GM21390 (cell line): ENCODE results near the gene CLINT1.
"Not testable (repeated sequence)": the region's sequence is repeated elsewhere in the genome, so short reads cannot be mapped to it uniquely, and the experiment has no call there.

Experiments used
- ATAC-seq: cut with Tn5 transposase; IDR thresholded peaks from one replicate; pipeline ENCODE4 v1.9.1; 2021; ENCODE audit not compliant: unreplicated experiment

CLINT1 gene

DNA sequence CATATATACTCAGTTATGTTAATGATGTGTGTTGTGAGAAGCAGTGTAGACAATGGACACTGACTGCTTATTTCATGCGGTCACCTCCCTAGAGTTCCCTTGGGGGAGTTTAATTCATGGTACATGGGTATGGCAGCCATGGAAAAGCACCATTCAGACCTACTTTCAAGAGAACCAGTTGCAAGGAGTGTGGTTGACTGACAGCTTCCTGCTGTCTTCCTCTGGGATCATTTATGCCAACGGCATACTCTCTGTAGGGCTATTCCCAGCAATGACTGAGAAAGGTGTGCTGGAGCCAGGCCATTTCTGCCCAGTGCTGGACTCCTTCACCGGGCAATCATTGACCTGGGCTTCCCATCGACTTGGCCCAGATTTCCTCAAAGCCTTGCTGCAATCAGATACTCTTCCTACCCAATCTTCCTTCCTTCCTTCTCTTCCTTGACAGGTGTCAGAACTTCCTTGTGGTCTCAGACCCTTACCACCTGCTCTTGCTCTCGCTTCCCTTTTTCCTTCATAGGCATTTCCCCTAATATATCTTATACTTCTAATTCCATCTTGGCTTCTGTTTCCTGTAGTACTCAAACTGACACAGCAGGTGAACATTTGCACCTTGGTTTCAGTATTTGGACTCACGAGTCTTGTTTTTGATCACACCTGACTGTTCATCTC, 3.4 kb upstream of the CLINT1 start:
- ATAC-seq, result no peak

DNA sequence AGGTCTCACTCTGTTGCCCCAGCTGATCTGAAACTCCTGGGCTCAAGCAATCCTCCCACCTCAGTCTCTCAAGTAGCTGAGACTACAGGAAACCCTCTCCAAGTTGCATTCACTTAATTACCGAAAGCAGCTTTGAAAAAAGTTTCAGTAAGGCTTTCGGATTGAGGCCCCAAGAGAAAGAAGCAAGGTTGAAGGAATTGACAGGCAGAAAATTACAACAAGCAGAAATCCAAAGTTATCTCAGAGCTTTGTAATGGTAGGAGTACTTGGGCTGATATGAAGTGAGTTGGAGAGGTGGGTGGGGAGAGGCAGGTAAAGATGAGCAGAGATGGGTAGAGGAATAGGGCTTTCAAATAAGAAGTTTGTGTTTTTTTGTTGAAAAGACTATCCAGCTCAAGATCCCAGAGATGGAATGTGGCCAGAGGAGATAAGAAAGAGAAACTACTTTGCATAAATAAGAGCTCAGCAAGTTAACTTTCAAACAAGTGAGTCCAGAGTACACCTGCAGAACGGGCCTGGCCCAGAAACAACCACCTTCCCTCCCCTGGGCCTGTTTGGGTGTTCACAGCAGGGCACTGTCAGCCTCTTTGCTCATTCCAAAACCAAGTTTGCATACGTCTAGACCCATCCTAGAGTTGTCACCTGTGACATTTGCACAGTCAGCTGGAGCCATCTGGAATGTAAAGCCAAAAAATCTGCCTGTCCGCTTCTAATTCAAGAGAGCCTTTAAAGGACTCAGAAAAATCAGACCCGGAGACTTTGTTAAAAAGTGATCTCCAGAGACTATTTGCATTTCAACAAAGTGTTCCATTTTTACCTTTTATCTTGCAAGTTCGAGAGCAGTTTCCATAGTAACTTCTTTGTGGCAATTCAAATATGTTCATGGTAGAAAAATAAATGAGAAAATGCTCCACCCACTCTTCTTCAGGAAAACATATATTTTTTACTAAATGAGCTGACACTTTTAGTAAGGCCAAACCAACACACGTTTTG, 2.2 kb upstream of the CLINT1 start:
- ATAC-seq, result peak; percentile 75

DNA sequence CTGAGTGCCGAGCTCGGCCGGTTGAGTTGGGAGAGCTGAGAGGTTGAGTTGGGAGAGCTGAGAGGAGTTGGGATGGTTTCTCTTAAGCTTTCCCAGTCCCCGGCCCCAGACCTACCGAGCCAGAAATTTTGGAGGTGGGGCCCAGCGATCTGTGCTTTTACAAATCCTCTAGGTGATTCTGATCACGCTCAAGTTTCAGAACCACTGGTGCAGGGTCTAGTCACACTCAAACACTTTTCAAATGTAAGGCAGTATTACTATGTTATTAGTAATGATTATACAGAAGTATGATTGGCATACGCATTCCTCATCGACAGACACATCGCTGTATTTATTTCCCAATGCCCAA, 256 bp upstream of the CLINT1 start:
- no peak for ATAC-seq

DNA sequence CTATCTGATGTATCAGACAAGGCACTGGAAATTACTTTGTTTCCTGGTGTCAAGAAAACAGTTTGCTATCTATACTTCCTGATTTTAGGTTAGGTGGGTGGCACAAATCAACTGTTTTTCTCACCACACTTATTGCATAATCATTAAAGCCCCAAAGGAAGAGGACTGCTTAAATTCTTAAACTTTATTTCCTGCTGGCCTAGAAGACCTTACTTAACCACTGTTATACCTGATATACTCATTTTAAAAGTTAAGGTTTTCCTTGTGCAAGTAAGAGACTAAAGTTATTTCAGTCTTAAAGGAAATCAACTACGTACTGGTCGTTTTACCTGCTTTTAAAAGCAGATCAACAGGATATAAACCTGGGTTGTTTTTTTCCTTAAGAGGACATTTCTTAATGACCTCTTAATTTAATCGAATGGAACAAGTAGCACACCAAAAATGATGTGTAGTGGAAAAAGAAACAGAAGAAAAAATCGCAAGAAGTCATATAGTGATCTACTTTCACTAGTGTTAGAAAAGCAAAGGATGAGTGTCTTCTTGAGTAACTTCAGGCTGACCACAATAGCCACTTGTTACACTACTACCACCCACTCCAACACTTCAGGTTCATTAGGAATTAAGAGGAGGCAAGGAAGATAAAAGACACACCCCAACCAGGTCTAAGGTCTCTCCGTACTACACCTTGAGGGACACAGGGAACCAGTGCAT, 974 bp downstream of the CLINT1 start:
- no peak for ATAC-seq

DNA sequence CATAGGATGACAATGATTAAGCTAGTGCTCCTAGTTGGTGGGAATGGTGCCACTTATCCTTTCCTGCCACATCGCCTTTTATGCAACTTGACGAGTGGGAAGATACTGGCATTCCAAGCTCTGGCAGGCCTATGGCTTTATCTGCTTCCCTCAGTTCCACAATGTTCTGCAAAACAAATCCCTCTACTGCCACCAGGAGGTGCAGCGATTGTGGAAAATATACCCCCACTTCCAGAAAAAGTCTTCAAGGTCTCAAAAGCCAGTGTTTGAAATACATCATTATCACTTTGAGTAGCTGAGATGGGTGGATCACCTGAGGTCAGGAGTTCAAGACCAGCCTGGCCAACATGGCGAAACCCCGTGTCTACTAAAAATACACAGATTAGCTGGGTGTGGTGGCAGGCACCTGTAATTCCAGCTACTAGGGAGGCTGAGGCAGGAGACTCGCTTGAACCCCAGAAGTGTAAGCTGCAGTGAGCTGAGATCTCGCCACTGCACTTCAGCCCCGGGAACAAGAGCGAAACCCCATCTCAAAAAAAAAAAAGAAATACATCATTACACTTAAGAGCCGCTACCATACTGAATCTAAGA, 3.4 kb downstream of the CLINT1 start:
- no peak for ATAC-seq

DNA sequence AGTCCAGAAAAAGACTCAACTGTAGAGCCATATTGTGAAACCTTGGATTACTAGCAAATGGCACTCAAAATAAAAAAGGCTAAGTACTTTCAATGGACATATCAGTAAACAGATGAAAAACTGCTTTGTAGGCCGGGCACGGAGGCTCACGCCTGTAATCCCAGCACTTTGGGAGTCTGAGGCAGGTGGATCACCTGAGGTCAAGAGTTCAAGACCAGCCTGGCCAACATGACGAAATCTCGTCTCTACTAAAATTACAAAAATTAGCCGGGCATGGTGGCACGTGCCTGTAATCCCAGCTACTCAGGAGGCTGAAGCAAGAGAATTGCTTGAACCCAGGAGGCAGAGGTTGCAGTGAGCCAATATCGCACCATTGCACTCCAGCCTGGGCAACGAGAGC, 5.6 kb downstream of the CLINT1 start:
- ATAC-seq, result not testable (repeated sequence)

DNA sequence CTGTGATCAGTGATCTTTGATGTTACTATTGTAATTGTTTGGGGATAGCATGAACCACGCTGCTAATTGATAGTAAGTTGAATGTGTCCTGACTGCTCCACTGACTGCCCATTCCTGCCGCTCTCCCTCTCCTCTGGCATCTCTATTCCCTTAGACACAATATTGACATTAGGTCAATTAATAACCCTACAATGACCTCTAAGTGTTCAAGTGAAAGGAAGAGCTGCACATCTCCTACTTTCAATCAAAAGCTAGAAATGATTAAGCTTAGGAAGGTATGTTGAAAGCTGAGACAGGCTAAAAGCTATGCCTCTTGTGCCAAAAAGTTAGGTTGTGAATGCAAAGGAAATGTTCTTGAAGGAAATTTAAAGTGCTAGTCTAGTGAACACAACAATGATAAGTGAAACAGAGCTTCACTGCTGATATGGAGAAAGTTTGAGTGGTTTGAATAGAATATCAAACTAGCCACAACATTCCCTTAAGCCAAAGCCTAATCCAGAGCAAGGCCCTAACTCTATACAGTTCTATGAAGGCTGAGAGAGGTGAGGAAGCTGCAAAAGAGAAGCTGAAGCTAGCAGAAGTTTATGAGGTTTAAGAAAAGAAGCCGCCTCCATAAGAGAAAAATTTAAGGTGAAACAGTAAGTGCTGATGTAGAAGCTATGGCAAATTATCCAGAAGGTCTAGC, 12.9 kb downstream of the CLINT1 start:
- no peak for ATAC-seq

DNA sequence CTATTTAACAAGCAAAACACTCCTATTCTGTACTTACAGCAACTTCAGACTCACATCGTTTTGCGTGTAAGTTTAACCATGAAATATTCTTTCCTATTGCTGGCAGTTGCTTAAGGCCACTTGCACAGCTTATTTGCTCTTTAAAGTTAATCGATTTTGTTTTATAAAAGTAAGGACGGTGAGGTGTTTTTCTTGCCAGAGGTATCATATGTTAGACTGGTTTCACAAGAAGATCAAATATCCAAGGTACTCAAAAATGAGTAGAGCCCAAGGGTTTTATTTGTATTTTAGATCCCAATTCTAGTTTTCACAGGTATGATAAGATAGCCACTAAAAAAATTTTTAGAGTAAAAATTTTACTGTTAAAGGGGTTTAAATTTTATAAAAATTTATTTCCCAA, 16.2 kb downstream of the CLINT1 start:
- ATAC-seq, result no peak

DNA sequence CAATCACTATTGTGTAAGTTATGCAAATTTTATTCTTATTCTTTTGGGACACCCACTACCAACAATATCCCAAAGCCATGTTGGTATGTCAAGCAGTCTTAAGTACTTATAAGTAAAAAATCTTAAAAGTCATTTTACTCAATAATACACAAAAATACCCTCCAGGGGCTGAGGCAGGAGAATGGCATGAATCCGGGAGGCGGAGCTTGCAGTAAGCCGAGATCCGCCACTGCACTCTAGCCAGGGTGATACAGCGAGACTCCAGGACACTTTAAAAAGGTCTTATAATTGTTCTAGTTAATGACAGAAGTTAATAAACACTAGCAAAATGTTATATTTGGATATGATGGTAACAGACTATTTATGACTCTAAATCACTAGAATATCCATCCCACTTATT, 16.8 kb downstream of the CLINT1 start:
- no peak for ATAC-seq

DNA sequence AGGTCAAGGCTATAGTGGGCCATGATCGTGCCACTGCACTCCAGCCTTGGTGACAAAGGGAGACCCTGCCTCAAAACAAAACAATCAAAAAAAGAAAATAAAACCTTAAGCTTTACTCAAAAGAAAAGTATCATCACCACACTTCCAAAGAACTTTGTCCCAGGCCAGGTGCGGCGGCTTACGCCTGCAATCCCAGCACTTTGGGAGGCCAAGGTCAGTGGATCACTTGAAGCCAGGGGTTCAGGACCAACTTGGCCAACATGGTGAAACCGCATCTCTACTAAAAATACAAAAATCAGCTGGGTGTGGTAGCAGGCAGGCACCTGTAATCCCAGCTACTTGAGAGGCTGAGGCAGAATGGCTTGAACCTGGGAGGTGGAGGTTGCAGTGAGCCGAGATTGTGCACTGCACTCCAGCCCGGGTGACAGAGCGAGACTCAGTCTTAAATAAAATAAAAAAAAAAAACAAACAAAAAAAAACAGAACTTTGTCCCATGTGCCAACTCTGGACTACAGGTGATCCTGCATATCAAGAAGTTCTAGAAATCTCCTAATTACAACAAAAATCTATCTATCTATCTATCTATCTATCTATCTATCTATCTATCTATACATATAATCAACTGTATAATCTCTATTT, 19.7 kb downstream of the CLINT1 start:
- ATAC-seq, result no peak

DNA sequence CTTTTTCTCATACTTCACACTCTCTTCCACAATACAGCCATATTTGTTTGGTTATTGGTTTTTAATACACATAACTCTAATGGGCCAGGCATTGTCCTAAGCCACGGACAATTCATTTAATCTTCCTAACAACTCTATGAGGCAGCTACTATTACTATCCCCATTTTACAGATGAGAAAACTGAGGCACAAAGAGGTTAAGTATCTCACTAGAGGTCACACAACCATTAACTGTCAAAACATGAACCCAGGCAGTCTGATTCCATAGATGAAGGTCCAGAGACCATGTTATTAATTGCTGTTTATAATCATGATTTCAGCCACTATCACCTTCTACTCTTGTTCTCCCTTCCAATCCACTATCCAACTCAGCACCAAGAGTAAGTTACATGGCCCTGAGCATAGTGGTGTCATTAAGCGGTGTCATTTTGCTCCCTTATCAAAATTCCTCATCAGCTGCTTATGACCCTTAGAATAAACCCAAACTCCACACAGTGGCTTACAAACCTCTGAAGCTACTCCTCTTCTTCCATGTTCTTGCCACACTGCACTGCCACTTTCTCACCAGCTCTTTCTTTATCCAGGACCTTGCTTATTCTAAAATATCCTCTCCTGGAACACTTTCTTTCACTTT, 22.7 kb downstream of the CLINT1 start:
- ATAC-seq, result no peak

DNA sequence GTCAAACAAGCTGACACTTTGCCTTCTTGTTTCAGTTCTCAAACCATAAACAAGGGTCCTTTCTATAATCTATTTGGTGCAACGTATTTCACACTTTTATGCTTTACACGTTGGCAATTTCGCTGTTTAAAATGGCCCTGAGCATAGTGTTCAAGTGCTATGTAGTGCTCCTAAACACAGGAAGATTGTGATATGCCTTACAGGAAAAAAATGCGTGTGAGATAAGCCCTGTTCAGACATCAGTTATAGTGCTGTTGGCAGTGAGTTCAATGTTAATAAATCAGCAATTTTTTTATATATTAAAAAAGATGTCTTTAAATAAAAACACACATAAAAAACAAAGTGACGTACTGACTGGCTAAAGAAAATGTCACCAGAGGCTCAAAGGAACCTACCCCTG, 23.9 kb downstream of the CLINT1 start:
- ATAC-seq, result no peak

DNA sequence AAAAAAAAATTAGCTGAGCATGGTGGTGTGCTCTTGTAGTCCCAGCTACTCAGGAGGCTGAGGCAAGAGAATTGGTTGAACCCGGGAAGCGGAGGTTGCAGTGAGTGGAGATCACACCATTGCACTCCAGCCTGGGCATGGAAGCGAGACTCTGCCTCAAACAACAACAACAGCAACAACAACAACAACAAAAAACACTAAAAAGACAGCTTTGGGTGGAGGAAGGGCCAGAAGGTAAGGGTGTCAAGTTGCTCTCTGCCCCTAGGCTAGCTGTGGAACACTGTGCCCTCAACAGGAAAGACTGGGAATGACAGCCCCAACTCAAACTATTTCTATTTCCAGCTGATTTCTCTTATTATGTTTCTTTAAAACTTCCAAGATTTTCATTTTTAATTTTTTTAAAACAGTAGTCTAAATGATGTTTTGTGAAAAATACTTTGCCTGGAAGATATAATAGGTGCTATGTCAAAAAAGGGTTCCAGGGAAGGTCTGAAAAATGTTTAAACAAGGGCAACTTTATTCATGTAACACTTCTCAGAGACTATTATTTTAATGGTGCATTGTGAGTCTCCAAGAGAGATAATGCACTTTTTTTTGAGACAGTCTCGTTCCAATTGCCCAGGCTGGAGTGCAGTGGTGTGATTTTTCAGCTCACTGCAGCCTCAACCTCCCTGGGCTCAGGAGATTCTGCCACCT, 29.9 kb downstream of the CLINT1 start:
- no peak for ATAC-seq

DNA sequence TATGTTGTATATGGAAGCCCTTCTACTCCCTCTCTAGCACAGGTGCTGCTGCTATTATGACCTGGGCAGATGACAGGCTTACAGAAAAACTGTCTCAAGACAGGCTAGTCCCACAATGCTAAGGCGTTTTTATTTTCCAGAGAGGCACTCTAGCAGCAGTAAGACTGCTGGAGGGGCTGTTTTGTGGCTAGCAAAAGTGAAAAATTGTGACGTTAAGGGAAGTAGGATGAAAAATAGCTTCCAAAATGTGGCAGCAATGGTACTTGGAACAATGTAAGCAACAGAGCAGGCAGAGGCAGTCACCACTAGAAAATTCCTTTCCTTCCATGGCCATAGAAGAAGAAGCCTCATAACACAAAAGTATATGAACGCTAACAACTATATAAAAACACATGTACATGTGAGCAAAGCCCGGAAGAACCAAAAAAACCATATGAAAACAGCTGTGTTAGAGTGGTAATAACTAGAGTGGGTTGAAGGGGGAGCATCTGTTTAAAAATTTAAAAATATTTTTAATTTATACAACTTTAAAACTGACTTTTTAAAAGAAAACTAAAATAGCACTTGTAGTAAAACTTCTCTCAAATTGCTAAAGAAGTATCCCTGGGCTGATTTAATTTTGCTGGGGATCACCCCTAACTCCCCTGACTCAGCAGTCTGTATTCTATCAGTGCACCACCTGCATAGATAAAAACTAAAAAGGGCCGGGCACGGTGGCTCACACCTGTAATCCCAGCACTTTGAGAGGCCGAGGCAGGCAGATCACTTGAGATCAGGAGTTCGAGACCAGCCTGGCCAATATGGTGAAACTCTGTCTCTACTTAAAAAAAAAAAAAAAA, 30.6 kb downstream of the CLINT1 start:
- ATAC-seq, result no peak

DNA sequence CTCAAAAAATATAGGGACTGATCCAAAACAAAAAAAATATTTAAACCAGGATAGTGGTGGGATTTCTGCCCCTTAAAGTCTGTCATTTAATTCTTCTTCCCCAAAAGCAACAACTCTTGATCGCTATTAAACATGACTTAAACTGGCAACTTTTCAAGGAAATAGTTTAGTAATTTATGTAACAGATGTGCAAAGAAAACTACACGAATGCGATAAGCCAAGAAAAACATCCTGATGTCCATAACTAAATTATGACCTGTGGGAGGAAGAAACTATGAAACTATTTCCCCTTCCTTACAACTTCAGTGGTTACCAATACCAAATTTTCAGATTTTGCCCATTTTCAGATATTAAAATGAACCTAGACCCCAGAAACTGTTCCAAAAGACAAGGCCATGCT, 31.5 kb downstream of the CLINT1 start:
- no peak for ATAC-seq

DNA sequence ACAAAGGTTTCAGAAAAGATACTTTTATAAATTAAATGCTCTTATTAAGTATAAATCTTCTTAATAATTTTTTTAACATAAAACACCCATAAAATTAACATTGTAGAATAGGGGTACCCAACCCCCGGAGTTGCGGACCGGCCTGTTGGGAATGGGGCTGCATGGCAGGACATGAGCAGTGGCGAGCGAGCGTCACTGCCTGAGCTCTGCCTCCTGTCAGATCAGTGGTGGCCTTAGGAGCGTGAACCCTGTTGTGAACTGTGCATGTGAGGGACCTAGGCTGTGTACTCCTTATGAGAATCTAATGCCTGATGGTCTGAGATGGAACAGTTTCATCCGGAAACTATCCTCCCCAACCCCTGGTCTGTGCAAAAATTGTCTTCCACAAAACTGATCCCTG, 35.3 kb downstream of the CLINT1 start:
- ATAC-seq, result no peak

DNA sequence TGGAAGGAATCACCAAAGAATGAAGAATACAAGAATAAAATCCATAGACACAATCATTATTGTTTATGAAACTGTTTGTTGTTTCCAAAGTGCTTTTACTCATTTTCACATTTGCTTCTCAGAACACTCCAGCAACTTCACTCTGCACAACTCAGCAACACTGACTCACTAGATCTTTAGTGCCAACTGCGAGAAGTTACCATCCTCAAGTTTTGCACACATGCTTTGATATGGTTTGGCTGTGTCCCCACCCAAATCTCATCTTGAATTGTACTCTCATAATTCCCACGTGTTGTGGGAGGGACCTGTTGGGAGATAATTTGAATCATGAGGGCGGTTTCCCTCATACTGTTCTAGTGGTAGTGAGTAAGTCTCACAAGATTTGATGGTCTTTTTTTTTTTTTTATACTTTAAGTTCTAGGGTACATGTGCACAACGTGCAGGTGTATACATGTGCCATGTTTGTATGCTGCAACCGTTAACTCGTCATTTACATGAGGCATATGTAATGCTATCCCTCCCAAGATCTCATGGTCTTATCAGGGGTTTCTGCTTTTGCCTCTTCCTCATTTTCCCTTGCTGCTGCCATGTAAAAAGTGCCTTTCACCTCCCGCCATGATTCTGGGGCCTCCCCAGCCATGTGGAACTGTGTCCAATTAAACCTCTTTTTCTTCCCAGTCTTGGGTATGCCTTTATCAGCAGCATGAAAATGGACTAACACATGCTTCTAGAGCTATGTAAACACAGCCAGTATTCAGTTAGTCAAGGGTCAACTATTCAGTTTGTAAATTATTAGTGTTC, 36.9 kb downstream of the CLINT1 start:
- ATAC-seq, result no peak

DNA sequence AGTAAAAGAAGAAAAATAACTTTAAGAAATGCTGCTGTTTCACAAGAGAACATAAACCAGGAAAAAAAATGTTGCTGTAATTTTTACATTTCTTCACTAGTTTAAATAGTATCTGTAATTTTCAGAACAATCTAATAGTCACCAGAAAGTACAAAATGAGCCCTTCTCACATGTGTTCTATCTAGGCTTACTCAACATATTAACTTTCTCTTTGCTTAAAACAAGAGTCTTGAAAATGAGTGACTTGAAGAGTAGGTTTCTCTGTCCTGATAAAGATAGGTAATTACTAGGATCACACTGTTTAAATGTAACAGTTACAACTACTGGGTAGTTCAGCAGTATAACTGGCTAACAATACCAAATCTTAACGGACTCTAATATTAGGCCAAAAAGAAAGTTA, 37.5 kb downstream of the CLINT1 start:
- ATAC-seq, result no peak
